GM20431 (cell line): ENCODE data around the gene CAPN7.

Source experiments
- in situ Hi-C: fragments of 300-500 bp; cut with MseI, MboI; formaldehyde crosslinking; loops from one replicate; pipeline ENCODE4 v1.15.0; 2020; ENCODE audit warnings: low sequenced_read_pairs; ENCODE audit not compliant: unreplicated experiment

The CAPN7 gene

DNA sequence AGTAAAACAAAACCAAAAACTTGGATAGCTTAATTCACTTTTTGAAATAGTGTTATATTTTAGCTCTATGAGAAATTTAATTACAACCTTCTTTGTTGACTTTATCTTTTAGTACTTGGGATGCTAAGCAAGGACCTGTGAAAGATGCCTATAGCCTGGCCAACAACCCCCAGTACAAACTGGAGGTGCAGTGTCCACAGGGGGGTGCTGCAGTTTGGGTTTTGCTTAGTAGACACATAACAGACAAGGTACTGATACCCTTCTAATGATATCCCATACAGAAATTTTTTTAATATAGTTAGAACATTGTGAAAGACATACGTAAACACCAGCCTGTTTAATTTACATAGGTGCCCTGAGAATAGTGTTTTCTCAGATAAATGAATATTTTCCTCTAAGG, 35.3 kb downstream of the CAPN7 start:
- in situ Hi-C loops, result loop anchor here (25.0 kb wide), 1 partner anchor 321 kb away; no protein-coding TSS in a partner anchor

DNA sequence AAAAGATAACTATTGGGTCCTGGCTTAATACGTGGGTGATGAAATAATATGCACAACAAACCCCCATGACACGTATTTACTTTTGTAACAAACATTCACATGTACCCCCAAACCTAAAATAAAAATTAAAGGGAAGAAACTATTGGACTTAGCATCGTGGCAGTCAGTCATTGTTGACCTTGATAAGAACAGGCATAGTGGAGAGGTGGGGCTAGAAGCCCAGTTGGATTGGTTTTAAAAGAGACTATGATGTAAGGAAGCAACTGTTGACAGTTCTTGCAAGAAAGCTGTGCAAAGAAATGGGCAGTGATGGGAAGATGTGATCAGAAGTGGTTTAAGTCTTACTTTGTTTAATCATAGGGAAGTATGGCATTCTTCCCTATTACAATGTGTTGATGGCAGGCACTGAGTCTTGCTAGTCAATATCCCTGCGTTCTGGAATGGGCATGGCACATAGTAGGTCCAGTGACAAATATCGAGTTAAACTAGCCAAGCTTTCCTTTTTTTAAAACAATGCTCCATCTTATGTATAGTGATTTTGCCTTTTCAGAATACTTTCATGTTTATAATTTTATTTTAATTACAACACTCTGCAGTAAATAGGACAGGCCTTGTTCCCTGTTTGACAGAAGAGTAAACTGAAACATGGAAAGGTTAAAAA, 37.9 kb downstream of the CAPN7 start:
- in situ Hi-C loops, result loop anchor here (25.0 kb wide), 1 partner anchor 318 kb away; no protein-coding TSS in a partner anchor

DNA sequence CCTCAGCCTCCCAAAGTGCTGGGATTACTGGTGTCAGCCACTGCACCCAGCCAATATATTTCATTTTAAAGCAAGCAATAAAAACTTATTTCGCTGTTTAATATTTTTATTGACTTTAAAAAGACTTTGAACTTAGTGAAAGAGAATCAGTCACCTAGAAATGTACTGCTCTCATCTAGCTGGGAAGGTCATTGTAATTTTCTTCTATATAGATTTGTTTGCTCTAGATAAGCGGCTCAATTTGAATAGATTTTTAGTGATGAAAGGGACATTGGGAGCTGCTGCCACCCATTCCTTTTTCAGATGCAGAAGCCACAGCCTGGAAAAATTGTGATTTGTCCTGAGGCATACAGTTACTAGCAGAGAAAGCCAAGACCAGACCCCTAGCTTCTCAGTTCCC, 40.1 kb downstream of the CAPN7 start:
- in situ Hi-C loops, result loop anchor here (25.0 kb wide), 1 partner anchor 316 kb away; no protein-coding TSS in a partner anchor

DNA sequence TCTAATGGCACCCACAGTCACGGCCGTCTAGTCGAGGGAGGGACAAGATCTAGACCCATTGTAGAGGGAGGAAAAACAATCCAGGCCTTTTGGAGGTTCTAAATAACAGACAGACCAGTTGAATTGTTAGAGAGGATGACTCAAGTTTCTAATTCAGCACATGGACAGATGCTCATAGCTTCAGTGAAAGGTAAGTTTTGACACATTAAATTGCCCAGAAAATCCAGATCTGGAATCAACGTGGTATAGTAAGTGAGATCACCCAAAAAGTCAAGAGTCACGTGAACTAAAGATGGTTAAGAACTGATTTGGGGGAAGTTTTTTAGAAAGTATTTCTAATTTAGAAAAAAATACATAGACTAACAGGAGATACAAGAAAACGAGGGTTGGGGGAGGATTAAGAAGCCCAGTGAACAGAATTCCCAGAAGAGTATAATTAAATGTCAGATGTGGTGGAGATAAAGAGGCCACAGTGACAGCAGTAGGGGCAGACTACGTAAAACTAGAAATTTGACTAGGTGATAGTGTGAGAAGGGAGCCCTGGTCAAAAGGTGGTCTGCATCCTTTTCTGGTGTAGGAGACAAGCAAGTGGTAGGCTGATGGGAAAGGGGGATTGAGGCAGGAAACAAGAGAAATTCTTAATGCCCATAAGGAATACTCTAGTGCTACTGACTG, 47.1 kb downstream of the CAPN7 start:
- in situ Hi-C loops, result no loop called here

DNA sequence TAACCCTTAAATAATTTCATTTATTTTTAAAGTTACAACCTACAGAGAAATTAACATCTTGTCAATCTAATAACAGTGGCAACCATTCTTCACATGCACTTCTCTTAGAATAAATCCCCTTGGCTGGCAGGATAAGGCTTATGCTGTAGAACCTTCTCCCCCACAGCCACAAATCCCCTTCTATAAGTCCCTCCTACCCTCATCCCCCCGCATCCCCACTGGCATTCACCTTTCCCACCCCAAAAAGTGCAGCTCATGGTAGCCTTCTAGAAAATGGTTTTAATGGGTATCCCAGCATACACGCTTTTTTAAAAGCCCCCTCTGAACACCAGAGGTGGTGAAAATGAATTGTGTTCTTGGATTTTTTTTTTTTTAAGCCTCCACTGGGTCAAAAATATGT, 49.2 kb downstream of the CAPN7 start:
- in situ Hi-C loops, result no loop called here

DNA sequence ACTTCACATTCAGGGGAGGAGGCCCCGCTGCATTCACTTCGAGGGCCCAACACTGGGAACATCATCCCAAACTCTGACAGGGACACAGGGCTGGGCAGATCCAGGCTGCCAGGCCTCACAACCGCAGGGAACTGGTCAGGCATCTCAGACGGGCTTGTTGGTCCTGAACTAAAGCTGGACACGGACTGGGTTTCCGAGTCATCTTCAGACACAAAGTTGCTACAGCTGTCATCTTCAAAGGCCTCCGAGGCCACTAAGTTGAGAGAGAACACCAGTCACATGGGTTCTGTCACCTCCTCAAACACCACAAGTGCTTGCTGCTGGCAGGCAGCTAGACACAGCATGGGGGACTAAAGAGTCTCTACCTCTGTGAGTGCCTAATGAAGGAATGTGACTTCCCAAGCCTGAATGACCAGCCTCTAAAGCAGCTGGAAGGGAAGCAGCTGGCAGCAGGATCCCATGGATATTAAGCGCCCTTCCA, 50.9 kb downstream of the CAPN7 start:
- in situ Hi-C loops, result no loop called here

DNA sequence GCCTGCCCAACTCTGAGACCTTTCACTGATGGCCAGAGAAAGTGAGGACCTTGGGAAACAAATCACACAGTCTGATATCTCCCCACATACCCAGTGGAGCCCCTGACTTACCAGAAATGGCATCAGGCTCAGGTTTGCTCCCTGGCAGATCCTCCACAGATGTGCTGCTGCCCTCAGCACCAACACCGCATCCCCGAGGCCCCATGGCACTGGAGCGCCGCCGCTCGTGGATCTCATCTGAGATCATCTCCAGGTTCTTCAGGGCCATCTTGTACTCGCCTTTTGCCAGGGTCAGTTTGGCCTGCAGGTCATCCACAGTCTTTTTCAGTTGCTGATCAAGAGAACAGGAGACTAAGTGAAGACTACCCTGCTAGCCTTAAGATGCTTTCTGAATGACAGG, 52.7 kb downstream of the CAPN7 start:
- in situ Hi-C loops, result no loop called here

DNA sequence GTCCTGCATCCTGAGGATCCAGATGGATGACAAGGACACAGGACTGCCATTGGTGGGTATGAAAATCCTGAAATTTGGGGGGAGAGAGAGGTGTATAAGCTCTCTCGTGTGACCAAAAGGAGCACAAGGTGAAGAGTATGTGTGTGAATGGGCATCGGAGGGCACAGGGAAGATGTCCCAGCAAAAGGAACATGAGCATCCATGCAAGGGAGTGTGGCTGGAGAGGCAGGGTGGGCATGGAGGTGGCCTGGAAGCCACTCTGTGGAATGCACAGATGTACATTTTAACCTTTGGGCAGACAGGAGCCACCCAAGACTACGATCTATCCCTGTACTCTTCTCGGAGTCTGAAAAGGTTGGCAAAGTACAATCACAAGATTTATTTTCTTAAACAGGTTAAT, 54.5 kb downstream of the CAPN7 start:
- in situ Hi-C loops, result loop anchor here (10.0 kb wide), 1 partner anchor 124 kb away; no protein-coding TSS in a partner anchor

DNA sequence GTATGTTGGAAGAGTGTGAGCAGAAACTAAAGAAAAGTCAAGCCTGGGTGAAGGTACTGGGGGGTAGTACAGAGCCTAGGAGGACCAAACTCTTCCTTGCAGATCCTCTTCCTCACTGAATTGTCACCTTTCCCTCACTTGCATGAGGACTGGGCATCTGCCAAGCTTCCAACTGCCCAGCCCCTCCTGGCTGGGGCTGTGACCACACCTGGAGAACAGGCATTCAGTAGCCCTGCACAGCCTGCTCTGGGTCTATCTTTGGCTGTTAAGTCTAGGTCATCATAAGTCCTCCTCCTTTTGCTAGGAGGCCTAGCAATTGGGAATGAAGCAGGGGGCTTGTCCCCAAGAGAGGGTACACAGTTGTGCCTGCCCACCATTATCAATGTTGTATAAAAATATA, 55.2 kb downstream of the CAPN7 start:
- in situ Hi-C loops, result loop anchor here (10.0 kb wide), 1 partner anchor 124 kb away; no protein-coding TSS in a partner anchor

DNA sequence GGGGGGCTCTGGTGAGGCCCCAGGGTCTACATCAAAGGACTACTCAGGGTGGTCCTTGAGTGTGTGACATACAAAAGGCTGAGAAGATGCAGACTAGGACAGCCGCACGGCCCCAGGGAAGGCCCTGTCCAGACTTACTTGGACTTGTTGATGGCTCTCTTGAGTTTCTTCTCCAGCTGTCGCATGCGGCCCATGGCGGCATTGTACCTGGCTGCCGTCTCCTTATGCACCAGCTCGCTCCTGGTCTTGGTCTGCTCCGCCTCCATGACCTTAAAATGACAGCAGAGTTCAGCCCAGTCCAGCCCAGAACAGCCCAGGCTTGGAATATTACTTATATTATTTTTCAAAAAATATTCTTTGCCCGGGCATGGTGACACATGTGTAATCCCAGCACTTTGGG, 56.0 kb downstream of the CAPN7 start:
- in situ Hi-C loops, result loop anchor here (10.0 kb wide), 1 partner anchor 123 kb away; no protein-coding TSS in a partner anchor

DNA sequence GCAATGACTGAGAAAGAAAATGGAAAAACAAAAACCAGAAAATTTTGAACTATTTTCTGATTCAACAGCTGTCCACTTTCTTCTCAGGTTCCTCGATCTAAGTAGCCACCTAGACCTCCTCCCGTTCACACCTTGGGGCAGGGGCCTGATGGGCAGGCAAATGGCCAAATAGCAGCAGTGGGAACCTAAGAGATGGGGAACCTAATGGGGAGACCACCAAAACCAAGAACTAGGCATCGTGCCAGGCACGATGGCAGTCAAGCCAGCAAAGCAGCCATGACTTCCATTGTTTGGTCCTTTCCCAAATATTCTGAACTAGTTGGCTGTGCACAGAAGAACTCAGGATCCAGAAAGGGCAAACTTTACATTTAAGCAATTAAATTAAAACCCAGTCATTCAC, 57.1 kb downstream of the CAPN7 start:
- in situ Hi-C loops, result loop anchor here (10.0 kb wide), 1 partner anchor 122 kb away; no protein-coding TSS in a partner anchor

DNA sequence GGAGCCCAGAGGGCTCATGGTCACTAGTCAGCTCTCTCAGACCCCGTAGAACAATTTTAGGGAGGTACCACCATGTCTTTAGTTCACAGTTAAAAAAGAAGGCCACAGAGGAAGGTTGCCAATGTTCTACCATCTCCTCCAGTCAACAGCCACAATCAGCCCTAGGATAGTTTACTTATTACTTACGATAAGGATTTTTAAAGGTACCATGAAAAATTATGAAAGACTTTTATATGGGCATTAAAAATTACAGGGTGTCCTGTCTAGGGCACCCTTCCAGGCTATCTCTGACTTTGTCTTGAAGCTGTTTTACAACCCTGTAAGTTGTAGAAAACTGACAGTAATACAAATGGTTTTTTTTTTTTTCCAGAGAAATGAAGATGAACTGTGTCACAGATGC, 57.9 kb downstream of the CAPN7 start:
- in situ Hi-C loops, result loop anchor here (10.0 kb wide), 1 partner anchor 121 kb away; no protein-coding TSS in a partner anchor

DNA sequence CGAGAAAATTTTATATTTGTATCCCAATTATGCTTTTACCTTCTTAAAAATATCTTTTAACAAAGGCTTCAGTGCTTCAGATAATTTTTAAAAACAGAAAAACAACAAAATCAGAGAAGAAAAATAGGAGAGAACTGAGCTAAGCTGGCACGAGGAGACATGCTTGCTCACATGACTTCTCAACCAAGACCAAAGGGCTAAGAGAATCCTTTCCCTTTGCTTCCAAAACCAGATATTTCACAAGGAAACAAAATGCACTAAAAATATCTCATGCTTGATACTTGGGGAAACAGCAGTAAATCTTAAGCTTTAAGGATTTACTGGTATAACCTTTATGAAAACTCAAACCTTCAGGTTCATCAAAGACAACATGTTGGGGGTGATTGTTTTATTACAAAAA, 58.4 kb downstream of the CAPN7 start:
- in situ Hi-C loops, result loop anchor here (10.0 kb wide), 1 partner anchor 120 kb away; no protein-coding TSS in a partner anchor

DNA sequence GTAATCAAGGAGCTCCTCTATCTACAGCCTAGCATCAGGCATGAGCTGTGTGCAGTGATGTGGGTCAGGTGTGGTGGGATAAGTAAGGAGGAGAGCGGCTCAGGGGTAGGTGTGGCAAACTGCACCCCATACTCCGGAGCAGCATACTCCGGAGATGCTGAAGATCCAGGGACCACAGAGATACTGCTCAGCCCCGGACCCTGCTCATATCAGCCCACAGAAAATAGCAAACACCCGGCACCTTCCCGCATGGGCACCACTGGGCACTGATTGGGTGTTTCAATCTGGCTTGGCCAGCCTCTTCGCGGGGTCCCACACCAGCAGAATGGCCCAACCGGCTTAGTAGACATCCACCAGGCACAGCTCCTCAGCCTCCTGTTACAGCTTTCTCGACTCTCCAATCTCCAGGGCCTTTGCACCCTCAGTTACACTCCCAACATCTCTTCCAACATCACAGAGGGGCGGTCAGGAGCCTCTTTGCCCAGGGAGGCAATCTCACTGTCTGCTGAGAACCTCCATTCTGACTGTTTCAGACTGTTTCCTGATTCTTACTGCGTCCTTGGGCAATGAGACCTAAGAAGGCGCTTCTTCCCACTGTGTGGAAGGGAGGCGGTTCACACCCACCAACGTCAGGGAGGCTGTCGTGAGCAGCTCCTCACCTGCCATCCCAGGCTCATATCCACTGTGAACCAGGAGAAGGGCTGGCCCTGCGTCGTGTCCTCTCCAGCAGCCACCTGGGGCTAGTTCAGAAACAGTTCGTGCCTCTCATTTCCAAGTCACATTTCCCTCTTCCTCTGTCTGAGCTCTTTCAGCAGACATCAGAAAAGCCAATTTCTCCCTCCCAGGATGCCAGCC, 59.8 kb downstream of the CAPN7 start:
- in situ Hi-C loops, result loop anchor here (10.0 kb wide), 1 partner anchor 119 kb away; no protein-coding TSS in a partner anchor

DNA sequence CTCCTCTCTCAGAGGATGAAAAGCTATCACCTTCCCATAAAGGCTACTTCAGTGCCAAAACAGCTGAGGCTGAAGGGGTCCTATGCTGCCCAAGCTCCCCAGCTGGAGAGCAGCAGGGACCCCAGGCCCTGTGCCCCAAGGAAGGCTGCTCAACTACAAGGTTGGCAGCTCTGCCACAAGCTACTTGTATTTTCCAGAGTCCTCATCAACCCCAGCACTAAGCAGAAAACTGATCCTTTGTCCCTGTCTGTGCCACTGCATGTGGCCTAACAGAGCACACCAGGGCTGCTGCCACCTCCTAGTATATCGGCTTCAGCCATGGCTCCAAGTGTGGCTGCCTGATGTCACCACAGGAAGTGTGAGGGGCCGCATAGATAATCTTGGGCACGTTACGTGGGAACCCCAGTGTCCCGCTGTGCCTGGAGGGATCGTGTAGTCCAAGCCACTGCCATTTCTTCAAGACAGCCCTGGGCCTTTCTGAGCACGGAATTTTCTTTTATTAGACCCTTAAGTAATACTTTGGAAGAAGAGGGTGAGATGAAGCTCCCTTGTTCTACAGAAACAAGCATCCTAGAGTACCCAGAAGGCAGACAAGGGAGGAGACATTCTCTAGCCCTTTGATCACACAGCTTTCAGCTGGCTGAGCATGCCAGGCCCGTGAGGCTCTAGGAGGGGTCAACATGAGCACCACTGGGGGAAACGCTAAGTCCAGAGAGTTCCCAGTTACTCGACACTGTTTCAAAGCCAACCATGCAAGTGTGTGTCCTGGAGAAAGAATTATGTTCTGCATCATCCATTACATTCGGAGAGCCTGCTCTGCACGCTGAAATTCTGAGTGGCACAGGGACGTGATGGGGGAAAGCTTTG, 60.7 kb downstream of the CAPN7 start:
- in situ Hi-C loops, result loop anchor here (10.0 kb wide), 1 partner anchor 118 kb away; no protein-coding TSS in a partner anchor

DNA sequence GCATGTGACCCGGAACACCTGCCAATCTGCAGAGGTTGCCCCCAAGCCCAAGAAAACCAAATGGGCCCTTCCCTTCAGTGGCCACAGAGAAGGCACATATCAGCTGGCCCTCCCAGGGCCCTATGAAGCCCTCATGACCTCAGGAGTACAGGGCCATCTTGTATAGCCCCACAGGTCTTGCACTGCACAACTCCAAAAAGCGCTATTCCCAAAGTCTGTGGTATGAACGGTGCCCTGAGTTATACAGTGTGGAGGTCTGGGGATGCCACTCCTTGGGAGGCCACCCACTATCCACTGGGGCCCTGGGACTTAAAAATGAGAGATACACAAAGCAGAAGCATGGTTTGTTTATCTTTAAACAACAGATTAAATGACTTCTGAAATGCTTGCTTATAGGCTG, 61.5 kb downstream of the CAPN7 start:
- in situ Hi-C loops, result loop anchor here (10.0 kb wide), 1 partner anchor 117 kb away; no protein-coding TSS in a partner anchor

DNA sequence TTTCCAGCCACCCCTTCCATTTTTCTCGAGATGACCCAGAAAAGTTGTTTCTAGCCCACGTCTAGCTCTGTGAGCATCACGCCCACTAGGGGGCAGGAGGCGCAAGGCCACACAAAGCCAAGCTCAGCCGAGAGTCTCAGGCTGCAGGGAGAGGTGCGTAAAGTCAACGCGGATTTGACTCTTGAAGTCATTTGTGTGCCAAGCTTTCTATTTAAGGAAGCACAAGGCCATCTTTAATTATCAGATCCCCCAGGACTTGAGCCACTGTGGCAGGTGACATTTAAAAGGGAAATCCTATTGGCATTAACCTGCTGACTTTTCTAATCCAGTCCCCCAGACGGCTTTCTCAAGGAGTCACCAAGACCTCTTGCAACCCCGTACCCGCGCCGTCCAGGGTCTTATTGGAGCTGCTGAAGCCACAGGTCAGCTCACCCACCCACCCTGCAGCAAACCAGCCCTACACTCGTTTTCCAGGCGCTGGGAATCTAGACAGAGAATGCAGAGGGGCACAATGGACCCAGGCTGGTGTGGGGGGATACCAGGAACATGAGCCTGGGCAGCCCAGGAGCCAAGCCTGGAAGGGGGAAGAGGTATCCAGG, 62.1 kb downstream of the CAPN7 start:
- in situ Hi-C loops, result loop anchor here (10.0 kb wide), 1 partner anchor 117 kb away; no protein-coding TSS in a partner anchor

DNA sequence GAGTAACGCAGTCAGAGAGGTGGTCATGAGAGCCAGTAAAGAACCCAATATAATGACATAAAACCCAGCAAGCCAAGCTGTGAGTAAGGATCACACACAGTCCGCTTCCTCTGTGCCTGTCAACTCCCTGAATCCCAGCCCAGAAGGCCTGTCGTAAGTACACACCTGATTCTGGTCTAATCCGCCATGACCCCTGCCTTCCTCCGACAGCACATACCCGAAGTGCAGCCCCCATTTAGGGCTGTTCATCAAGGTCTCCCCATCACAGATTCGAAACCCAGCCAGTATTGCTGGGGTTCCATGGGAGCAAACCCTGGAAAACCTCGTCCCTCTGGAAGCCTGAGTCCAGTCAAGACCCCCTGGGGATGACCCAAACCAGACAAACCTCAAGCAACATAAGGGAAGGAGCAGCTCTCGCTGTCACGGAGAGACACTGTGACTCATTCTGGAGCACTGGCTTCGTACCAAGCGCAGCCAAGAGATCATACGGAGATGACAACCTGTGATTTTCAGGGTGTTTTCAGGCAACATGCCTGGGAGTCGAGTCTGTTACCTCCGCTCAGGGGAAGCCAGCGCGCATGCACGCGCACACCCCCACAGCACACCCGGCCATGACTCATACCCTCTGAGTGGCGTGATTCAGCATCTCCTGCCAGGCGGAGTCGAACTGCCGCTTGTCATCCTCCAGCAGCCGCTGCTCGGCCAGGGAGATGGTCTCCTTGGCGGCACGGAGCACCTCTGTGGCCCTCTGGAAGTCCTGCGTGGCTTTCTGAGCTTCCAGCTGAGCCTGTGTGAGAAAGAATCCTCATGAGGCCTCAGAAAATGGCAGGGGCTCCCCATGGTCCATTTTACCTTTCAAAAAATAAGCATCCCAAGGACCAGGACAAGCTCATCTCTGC, 63.3 kb downstream of the CAPN7 start:
- in situ Hi-C loops, result loop anchor here (10.0 kb wide), 1 partner anchor 115 kb away; no protein-coding TSS in a partner anchor
